HEK293 (cell line): ENCODE data around the gene OTOS.

Experiments
- GFI1B ChIP-seq: fragments of 450-650 bp; formaldehyde crosslinking; IDR thresholded peaks from 2 replicates; pipeline ENCODE4 v1.5.1; 2016; ENCODE audit warnings: missing biosample characterization, missing genetic modification characterization
- IKZF3 ChIP-seq: fragments of 450-650 bp; IDR thresholded peaks from 2 replicates; pipeline ENCODE4 v1.5.0; 2018; ENCODE audit warnings: missing biosample characterization, mild to moderate bottlenecking, missing genetic modification characterization, moderate library complexity
- PRDM10 ChIP-seq: fragments of 450-650 bp; formaldehyde crosslinking; IDR thresholded peaks from 2 replicates; pipeline ENCODE4 v1.5.1; 2016; ENCODE audit warnings: missing biosample characterization, missing genetic modification characterization
- SCRT1 ChIP-seq: fragments of 450-650 bp; formaldehyde crosslinking; IDR thresholded peaks from 2 replicates; pipeline ENCODE4 v1.5.1; 2016; ENCODE audit warnings: missing biosample characterization, missing genetic modification characterization, borderline replicate concordance
- SP3 ChIP-seq: fragments of 450-650 bp; formaldehyde crosslinking; IDR thresholded peaks from 2 replicates; pipeline ENCODE4 v1.5.1; 2016; ENCODE audit warnings: missing biosample characterization, missing genetic modification characterization
- ZBTB11 ChIP-seq: fragments of 450-650 bp; formaldehyde crosslinking; conservative IDR thresholded peaks from 2 replicates; pipeline ENCODE4 v1.5.1; 2016; ENCODE audit warnings: low read depth, missing biosample characterization, missing genetic modification characterization
- ZFHX2 ChIP-seq: fragments of 450-650 bp; formaldehyde crosslinking; conservative IDR thresholded peaks from 2 replicates; pipeline ENCODE4 v1.5.1; 2016; ENCODE audit warnings: missing biosample characterization, missing genetic modification characterization
- ZNF114 ChIP-seq: fragments of 450-650 bp; formaldehyde crosslinking; IDR thresholded peaks from 2 replicates; pipeline ENCODE4 v1.5.0; 2017; ENCODE audit warnings: missing biosample characterization, missing genetic modification characterization
- ZNF146 ChIP-seq: fragments of 450-650 bp; formaldehyde crosslinking; IDR thresholded peaks from 2 replicates; pipeline ENCODE4 v1.5.1; 2016; ENCODE audit warnings: missing biosample characterization, missing genetic modification characterization
- ZNF239 ChIP-seq: fragments of 450-650 bp; formaldehyde crosslinking; IDR thresholded peaks from 2 replicates; pipeline ENCODE4 v1.5.1; 2016; ENCODE audit warnings: missing biosample characterization, missing genetic modification characterization
- ZNF311 ChIP-seq: fragments of 450-650 bp; formaldehyde crosslinking; IDR thresholded peaks from 2 replicates; pipeline ENCODE4 v1.5.1; 2017; ENCODE audit warnings: missing biosample characterization, missing genetic modification characterization, borderline replicate concordance
- ZNF335 ChIP-seq: fragments of 450-650 bp; formaldehyde crosslinking; conservative IDR thresholded peaks from 2 replicates; pipeline ENCODE4 v1.5.1; 2016; ENCODE audit warnings: missing biosample characterization, missing genetic modification characterization
- ZNF354C ChIP-seq: fragments of 450-650 bp; formaldehyde crosslinking; IDR thresholded peaks from 2 replicates; pipeline ENCODE4 v1.5.1; 2016; ENCODE audit warnings: missing biosample characterization, missing genetic modification characterization, low read depth, borderline replicate concordance
- ZNF366 ChIP-seq: fragments of 450-650 bp; formaldehyde crosslinking; conservative IDR thresholded peaks from 2 replicates; pipeline ENCODE4 v1.5.1; 2016; ENCODE audit warnings: missing biosample characterization, missing genetic modification characterization
- ZNF549 ChIP-seq: fragments of 450-650 bp; IDR thresholded peaks from 2 replicates; pipeline ENCODE4 v1.5.1; 2018; ENCODE audit warnings: missing biosample characterization, missing genetic modification characterization, mild to moderate bottlenecking, inconsistent platforms, moderate library complexity
- ZNF555 ChIP-seq: fragments of 450-650 bp; formaldehyde crosslinking; conservative IDR thresholded peaks from 2 replicates; pipeline ENCODE4 v1.5.1; 2017; ENCODE audit warnings: missing biosample characterization, mild to moderate bottlenecking, missing genetic modification characterization, inconsistent platforms
- ZNF76 ChIP-seq: fragments of 450-650 bp; formaldehyde crosslinking; IDR thresholded peaks from 2 replicates; pipeline ENCODE4; 2016; ENCODE audit warnings: low read depth, missing biosample characterization, missing genetic modification characterization, borderline replicate concordance
- ZNF776 ChIP-seq: fragments of 450-650 bp; formaldehyde crosslinking; IDR thresholded peaks from 2 replicates; pipeline ENCODE4 v1.5.0; 2017; ENCODE audit warnings: missing biosample characterization, missing genetic modification characterization, borderline replicate concordance
- TF ChIP-seq, protein P1 (sequence below): fragments of 450-650 bp; formaldehyde crosslinking; IDR thresholded peaks from 2 replicates; pipeline ENCODE4 v1.5.1; 2016; ENCODE audit warnings: missing biosample characterization, missing genetic modification characterization
- TF ChIP-seq, protein P2 (sequence below): fragments of 450-650 bp; formaldehyde crosslinking; IDR thresholded peaks from 2 replicates; pipeline ENCODE4 v1.5.1; 2016; ENCODE audit warnings: missing biosample characterization, missing genetic modification characterization
- TF ChIP-seq, protein P3 (sequence below): fragments of 450-650 bp; formaldehyde crosslinking; IDR thresholded peaks from 2 replicates; pipeline ENCODE4 v1.5.1; 2016; ENCODE audit warnings: missing biosample characterization, missing genetic modification characterization
- TF ChIP-seq, protein P4 (sequence below): fragments of 450-650 bp; formaldehyde crosslinking; IDR thresholded peaks from 2 replicates; pipeline ENCODE4 v1.5.1; 2017; ENCODE audit warnings: missing biosample characterization, missing genetic modification characterization

OTOS gene

GRCh38 chr2:240143801-240144648, 3.6 kb upstream of the OTOS start (continued):
- TF ChIP-seq PRDM10 (tag by site-specific recombination) (no peak), ZNF366 (no peak), IKZF3 (tag by site-specific recombination) (no peak), ZNF146 (no peak), ZNF354C (tag by site-specific recombination) (no peak), ZBTB11 (tag by site-specific recombination) (no peak), ZNF311 (tag by site-specific recombination) (no peak), ZNF555 (tag by site-specific recombination) (no peak), ZFHX2 (no peak), ZNF114 (no peak), ZNF776 (no peak), ZNF239 (tag by site-specific recombination) (no peak), ZNF549 (no peak), ZNF76 (tag by site-specific recombination) (no peak), SP3 (tag by site-specific recombination) (no peak), ZNF335 (tag by site-specific recombination) (0 out of 2 replicates have a peak, but pooled peaks have one; percentile 54), SCRT1 (tag by site-specific recombination) (no peak), GFI1B (tag by site-specific recombination) (no peak)
- TF ChIP-seq, protein P1, sequence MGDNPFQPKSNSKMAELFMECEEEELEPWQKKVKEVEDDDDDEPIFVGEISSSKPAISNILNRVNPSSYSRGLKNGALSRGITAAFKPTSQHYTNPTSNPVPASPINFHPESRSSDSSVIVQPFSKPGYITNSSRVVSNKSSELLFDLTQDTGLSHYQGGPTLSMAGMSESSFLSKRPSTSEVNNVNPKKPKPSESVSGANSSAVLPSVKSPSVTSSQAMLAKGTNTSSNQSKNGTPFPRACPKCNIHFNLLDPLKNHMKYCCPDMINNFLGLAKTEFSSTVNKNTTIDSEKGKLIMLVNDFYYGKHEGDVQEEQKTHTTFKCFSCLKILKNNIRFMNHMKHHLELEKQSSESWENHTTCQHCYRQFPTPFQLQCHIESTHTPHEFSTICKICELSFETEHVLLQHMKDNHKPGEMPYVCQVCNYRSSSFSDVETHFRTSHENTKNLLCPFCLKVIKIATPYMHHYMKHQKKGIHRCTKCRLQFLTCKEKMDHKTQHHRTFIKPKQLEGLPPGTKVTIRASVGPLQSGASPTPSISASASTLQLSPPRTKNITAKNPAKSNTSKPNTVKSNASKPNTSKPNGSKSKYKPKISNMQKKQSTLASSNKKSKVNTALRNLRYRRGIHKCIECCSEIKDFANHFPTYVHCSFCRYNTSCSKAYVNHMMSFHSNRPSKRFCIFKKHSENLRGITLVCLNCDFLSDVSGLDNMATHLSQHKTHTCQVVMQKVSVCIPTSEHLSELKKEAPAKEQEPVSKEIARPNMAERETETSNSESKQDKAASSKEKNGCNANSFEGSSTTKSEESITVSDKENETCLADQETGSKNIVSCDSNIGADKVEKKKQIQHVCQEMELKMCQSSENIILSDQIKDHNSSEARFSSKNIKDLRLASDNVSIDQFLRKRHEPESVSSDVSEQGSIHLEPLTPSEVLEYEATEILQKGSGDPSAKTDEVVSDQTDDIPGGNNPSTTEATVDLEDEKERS (tag by site-specific recombination): no peak
- TF ChIP-seq, protein P2, sequence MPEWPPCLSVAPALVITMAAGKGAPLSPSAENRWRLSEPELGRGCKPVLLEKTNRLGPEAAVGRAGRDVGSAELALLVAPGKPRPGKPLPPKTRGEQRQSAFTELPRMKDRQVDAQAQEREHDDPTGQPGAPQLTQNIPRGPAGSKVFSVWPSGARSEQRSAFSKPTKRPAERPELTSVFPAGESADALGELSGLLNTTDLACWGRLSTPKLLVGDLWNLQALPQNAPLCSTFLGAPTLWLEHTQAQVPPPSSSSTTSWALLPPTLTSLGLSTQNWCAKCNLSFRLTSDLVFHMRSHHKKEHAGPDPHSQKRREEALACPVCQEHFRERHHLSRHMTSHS (tag by site-specific recombination): no peak
- TF ChIP-seq, protein P3, sequence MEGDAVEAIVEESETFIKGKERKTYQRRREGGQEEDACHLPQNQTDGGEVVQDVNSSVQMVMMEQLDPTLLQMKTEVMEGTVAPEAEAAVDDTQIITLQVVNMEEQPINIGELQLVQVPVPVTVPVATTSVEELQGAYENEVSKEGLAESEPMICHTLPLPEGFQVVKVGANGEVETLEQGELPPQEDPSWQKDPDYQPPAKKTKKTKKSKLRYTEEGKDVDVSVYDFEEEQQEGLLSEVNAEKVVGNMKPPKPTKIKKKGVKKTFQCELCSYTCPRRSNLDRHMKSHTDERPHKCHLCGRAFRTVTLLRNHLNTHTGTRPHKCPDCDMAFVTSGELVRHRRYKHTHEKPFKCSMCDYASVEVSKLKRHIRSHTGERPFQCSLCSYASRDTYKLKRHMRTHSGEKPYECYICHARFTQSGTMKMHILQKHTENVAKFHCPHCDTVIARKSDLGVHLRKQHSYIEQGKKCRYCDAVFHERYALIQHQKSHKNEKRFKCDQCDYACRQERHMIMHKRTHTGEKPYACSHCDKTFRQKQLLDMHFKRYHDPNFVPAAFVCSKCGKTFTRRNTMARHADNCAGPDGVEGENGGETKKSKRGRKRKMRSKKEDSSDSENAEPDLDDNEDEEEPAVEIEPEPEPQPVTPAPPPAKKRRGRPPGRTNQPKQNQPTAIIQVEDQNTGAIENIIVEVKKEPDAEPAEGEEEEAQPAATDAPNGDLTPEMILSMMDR (tag by site-specific recombination): peak; percentile 89; the same call in 1 of the 2 replicates
- TF ChIP-seq, protein P4, sequence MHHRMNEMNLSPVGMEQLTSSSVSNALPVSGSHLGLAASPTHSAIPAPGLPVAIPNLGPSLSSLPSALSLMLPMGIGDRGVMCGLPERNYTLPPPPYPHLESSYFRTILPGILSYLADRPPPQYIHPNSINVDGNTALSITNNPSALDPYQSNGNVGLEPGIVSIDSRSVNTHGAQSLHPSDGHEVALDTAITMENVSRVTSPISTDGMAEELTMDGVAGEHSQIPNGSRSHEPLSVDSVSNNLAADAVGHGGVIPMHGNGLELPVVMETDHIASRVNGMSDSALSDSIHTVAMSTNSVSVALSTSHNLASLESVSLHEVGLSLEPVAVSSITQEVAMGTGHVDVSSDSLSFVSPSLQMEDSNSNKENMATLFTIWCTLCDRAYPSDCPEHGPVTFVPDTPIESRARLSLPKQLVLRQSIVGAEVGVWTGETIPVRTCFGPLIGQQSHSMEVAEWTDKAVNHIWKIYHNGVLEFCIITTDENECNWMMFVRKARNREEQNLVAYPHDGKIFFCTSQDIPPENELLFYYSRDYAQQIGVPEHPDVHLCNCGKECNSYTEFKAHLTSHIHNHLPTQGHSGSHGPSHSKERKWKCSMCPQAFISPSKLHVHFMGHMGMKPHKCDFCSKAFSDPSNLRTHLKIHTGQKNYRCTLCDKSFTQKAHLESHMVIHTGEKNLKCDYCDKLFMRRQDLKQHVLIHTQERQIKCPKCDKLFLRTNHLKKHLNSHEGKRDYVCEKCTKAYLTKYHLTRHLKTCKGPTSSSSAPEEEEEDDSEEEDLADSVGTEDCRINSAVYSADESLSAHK (tag by site-specific recombination): no peak
